ENCODE results near the gene YAP1. TPM values are rescaled to one million over a fixed set of nuclear protein-coding genes. Genes with fewer than 3 reads are reported as not detected.

YAP1 gene
- polyA plus RNA-seq, 2 of the 4 experiments (the other 2 are of a cell fraction), result 40.4 to 48.0 TPM

- TF ChIP-seq PBX3 (IDR thresholded peaks at IDR 0.05), result no peak
- no peak for TF ChIP-seq ZNF302 (CRISPR knock-in tag; IDR thresholded peaks at IDR 0.05)
- TF ChIP-seq TP53 (CRISPR knock-in tag; IDR thresholded peaks at IDR 0.05), result no peak
- no peak for TF ChIP-seq PHF8 (IDR thresholded peaks at IDR 0.05; ENCODE audit: borderline replicate concordance, low read depth)
- no peak for TF ChIP-seq MYC (IDR thresholded peaks at IDR 0.05; ENCODE audit: borderline replicate concordance, low read length)
- TF ChIP-seq EP300 (IDR thresholded peaks at IDR 0.05), result no peak
- no peak for TF ChIP-seq HES2 (IDR thresholded peaks at IDR 0.05)
- TF ChIP-seq GATA3 (IDR thresholded peaks at IDR 0.05; ENCODE audit: borderline replicate concordance), result peak; percentile 80
- TF ChIP-seq HEYL (CRISPR knock-in tag; IDR thresholded peaks at IDR 0.05), result no peak
- TF ChIP-seq NFE2L2 (conservative IDR thresholded peaks at IDR 0.05; ENCODE audit: low read length), result no peak
- TF ChIP-seq ELK1 (IDR thresholded peaks at IDR 0.05; ENCODE audit: low read depth, low read length), result no peak
- TF ChIP-seq RARB (CRISPR knock-in tag; IDR thresholded peaks at IDR 0.05), result no peak
- TF ChIP-seq BHLHE40 (IDR thresholded peaks at IDR 0.05; ENCODE audit: low read depth, low read length), result no peak
- TF ChIP-seq MAX (IDR thresholded peaks at IDR 0.05), result no peak
- peak in 1 of 2 experiments; percentile 44; a peak in 1 of 4 replicates for TF ChIP-seq CEBPB (IDR thresholded peaks at IDR 0.05)
- no peak for TF ChIP-seq ZC3H11A (IDR thresholded peaks at IDR 0.05)
- no peak for TF ChIP-seq RNF2 (IDR thresholded peaks at IDR 0.05; ENCODE audit: borderline replicate concordance, low read depth)
- no peak for TF ChIP-seq ZFP36 (IDR thresholded peaks at IDR 0.05; ENCODE audit: borderline replicate concordance, partially characterized antibody)
- TF ChIP-seq ZSCAN20 (CRISPR knock-in tag; IDR thresholded peaks at IDR 0.05), result no peak
- TF ChIP-seq HOXA7 (CRISPR knock-in tag; IDR thresholded peaks at IDR 0.05), result no peak
These were observed 24.2 kb upstream of the YAP1 start (continued) for GRCh38 chr11:102085864-102086551.

GRCh38 chr11:102097186-102097585, 13.1 kb upstream of the YAP1 start:
- ChIA-PET CTCF (interaction anchor here (0.7 kb wide), 1 partner anchor 713 kb away, joined by 3 read pairs; no protein-coding TSS in a partner anchor), POLR2A (no interaction called here)
- DNase-seq (ENCODE audit: low read depth in 1 of 2, low spot score in 1 of 2) (no peak), FAIRE-seq (no peak), ATAC-seq (no peak)
- 88% methylated on average over 1 of the region's 1 CpG for WGBS (ENCODE audit: missing lambda C conversion rate)
- Histone ChIP-seq H3K9me3 (no peaks in the 10 kb centered on the region), H3K27ac (no peak overlapping the region), H3K4me2 (no peak overlapping the region), H3K4me1 (no peaks in the 10 kb centered on the region), H3K4me3 (no peak overlapping the region)
- no peak for TF ChIP-seq NFE2L2 (conservative IDR thresholded peaks at IDR 0.05; ENCODE audit: low read length)
- no peak for TF ChIP-seq FOSB (CRISPR knock-in tag; IDR thresholded peaks at IDR 0.05)
- TF ChIP-seq REST (IDR thresholded peaks at IDR 0.05), result no peak
- no peak for TF ChIP-seq RNF2 (IDR thresholded peaks at IDR 0.05; ENCODE audit: borderline replicate concordance, low read depth)
- no peak for TF ChIP-seq NR3C1 (IDR thresholded peaks at IDR 0.05)
- TF ChIP-seq RCOR1 (IDR thresholded peaks at IDR 0.05; ENCODE audit: low read depth, low read length), result no peak
- TF ChIP-seq FOXS1 (CRISPR knock-in tag; IDR thresholded peaks at IDR 0.05), result no peak
- TF ChIP-seq HOXA7 (CRISPR knock-in tag; IDR thresholded peaks at IDR 0.05), result no peak
- no peak for TF ChIP-seq BHLHE40 (IDR thresholded peaks at IDR 0.05; ENCODE audit: low read depth, low read length)
- TF ChIP-seq RFX5 (IDR thresholded peaks at IDR 0.05), result no peak
- no peak for TF ChIP-seq NPAS2 (CRISPR knock-in tag; IDR thresholded peaks at IDR 0.05; ENCODE audit: borderline replicate concordance)
- no peak for TF ChIP-seq RAD21 (conservative IDR thresholded peaks at IDR 0.05 in 1 of 2, IDR thresholded peaks at IDR 0.05 in 1 of 2)
- TF ChIP-seq CTCF (IDR thresholded peaks at IDR 0.05), result no peak
- no peak for TF ChIP-seq EHF (CRISPR knock-in tag; IDR thresholded peaks at IDR 0.05)
- no peak for TF ChIP-seq HDAC2 (IDR thresholded peaks at IDR 0.05)
- TF ChIP-seq EP300 (IDR thresholded peaks at IDR 0.05), result no peak
